Hematopoietic multipotent progenitor cell treated with erythropoietin and hydrocortisone succinate and interleukin-3 and kit ligand, for 17 days (in vitro differentiated cells): Measurements from ENCODE around the gene ELK1.
"Not testable (repeated sequence)": the region's sequence is repeated elsewhere in the genome, so short reads cannot be mapped to it uniquely, and the experiment has no call there.

Experiments
- DNase-seq: peaks from one replicate; pipeline ENCODE4 v3.0.0-alpha.2; 2015; ENCODE audit warnings: low spot score

ELK1 gene, protein sequence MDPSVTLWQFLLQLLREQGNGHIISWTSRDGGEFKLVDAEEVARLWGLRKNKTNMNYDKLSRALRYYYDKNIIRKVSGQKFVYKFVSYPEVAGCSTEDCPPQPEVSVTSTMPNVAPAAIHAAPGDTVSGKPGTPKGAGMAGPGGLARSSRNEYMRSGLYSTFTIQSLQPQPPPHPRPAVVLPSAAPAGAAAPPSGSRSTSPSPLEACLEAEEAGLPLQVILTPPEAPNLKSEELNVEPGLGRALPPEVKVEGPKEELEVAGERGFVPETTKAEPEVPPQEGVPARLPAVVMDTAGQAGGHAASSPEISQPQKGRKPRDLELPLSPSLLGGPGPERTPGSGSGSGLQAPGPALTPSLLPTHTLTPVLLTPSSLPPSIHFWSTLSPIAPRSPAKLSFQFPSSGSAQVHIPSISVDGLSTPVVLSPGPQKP

DNA sequence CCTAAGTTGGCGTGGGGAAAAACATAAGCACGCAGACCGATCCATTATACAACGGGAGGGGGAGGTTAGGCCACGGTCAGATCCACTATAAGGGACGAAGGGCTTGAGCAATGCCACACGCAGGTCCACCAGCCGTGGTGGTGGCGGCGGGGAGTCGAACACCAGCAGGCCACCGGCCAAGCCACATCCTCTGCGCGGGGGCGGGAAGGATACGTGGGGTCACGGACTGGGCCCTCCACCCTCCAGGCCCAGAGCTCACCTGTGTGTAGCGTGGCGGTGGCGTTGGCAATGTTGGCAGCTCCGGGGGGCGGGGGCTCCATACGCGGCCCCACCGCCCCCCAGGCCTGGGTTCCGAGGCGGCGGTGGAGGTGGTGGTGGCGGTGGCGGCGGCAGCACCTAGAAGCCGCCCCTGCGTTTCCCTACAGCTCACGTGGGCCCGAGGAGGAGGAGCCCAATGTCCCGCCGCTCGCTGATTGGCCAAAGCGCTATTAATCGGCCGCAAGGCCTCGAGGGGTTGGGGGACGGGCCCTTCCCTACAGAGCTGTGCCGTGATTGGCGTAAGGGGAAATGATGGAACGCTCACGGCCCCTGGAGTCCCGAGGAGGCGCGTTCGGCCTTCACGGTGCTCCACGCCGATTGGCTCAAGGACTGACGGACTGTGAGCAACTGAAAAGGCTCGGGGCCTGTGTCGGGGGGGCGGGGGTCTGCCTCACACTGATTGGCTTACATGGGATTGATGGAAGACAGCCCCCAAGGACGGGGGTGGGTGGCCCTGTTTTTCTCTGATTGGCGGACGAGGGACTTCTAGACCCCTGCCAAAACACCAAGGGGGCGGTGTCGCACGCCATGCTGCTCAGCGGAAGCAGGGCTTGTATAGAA is at the start of gene ELK1:
Gene ELK1 (minus strand): TSS at position 400 of the 879 bp plus-strand sequence. CDS start 9,122 bp downstream, outside the sequence.
- peak; percentile 85 for DNase-seq

DNA sequence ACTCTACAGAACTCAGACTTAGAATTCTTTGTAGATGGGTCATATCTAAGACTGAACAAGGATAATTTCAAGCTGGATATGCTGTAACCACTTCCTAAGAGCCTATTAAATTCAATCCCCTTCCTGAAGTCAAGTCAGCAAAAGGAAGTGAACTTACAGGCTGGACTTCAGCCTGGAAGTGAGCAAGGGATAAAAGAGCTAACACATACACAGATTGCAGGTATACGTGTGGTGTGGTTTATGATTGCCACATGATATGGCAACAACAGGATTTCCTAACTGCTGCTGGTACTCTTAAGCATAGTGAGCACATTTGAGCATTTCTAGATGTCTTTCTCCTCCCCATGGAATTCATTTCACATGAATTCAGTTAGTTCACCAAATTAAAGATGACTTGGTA is 46.8 kb upstream of the ELK1 start:
- DNase-seq = no peak

DNA sequence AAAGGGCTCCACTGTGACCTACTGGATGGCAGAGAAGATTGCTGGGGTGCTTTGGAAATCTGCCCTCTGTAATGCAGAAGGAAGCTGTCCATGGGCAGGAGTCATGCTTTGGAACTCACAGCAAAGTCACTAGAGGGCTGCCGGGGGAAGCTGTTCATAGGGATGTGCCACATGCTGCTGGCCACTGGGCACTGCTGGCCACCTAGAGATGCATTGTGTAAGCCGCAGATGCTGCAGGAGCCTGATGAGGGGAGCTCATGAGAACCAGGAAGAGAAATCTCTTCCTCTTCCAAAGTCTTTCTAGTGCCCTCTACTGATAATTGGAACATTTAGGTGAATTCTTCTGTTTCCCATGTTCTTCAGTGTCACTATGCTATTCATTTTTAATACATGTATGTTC is 39.8 kb upstream of the ELK1 start:
- DNase-seq = no peak

DNA sequence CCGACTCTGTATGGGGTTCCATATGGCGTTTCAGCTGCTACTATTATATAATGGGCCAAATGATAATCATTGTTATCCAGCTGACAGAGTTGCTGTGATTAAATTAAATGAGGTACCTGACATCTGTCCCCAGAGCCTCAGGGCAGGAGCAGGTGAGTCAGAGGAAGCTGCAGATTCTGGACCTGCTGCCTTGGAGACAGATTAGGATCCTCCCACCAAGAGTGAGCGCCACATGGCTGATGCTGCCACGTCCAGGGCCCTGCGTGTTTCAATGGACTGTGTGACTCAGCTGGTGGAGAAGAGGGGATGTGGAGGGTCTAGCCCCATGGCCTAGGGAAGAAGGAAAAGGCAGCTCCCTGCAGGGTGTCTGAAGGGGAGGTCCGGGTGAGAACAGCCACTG is 36.9 kb upstream of the ELK1 start:
- DNase-seq = no peak

DNA sequence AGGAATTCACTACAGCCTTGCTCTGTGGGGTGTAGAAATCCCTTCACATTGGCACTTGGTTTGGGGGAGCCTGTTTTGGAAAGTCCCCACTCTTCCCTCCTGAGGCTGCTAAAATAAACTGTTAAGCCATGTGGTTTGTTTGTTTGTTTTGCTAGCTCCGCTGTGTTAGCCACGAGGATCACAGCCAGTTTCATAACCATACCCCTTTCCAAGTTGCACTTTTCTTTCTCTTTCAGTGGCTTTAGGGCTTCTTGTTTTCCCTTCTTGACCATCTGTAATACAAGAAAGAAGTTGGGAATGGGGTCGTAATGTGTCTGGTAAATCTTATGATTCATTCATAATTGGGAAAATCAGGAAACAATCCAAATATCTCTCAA is 33.5 kb upstream of the ELK1 start:
- no peak for DNase-seq

DNA sequence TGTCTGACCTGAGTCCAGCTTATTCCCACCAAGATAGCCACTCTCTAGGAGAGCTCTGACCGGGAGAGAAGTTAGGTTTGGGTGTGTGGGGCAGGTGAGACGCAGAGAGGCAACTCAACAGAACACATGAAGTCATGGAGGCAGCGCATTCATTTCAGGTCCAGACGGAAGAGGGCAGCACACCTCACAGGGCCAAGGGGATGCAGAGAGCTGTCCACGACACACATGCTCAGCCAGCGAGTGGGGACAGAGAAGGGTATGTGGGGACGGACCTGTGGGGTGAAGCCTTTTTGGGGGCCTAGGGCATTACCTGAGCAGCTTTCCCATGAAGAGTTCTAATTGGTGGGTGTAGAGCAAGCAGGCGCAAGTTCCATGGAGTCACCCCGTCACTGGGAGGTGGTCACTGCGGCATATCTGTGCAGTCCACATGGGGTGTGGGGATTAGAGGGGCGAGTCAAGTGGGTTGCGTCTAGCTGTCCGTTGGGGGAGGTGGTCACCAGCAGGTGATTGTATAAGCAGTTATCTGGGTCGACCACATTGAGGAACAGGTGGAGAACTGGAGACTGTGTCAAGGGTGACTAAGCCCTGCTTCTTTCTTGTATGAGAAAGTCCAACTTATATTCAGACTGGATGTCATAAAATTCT is 32.9 kb upstream of the ELK1 start:
- DNase-seq = peak; percentile 8

DNA sequence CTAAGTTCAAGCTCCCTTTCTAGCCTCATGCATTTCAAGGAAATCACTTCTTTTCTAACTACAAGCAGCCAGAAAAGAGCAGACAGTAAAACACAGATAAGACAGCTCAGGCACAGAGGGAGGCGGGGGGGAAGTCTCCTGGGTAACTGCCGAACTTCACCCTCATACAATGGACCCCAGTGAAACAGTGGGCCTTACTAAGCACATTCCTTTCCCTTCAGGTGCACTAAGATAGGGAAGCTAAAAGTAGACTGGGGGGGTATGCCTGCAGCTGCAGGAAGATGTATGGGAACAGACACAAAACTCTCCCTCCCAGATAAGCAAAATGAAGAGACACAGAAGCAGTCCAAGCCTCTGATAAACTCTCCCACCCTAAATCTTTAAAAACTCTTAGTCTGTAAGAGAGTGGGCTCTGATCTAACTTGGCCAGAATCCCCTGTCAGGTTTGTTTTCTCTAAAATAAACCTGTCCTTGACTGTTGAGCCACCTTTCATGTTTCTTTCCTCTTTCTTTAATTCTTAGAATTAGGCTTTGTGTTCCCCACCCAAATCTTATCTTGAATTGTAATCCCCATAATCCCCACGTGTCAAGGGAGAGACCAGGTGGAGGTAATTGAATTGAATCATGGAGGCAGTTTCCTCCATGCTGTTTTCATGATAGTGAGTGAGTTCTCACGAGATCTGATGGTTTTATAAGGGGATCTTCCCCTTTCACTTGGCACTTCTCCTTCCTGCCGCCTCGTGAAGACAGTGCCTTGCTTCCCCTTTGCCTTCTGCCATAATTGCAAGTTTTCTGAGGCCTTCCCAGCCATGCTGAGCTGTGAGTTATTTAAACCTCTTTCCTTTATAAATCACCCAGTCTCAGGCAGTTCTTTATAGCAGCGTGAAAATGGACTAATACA is 25.8 kb upstream of the ELK1 start:
- not testable (repeated sequence) for DNase-seq

DNA sequence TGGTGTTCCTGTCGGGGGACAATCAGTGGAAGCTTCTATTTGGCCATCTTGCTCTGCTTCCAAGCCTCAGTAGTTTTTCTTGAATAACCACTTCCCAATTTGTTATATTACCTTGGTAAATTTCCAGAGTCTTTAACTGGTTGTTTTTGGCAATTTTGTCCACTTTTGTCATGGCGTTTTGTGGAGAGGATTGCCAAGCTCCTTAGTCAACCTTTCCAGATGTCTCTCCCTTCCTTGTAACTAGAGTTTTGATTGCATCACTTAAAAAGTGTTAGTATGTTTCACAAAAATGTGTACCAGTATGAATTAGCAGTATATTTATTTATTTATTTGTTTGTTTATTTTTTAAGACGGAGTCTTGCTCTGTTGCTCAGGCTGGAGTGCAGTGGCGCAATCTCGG is 24.4 kb upstream of the ELK1 start:
- DNase-seq = no peak

DNA sequence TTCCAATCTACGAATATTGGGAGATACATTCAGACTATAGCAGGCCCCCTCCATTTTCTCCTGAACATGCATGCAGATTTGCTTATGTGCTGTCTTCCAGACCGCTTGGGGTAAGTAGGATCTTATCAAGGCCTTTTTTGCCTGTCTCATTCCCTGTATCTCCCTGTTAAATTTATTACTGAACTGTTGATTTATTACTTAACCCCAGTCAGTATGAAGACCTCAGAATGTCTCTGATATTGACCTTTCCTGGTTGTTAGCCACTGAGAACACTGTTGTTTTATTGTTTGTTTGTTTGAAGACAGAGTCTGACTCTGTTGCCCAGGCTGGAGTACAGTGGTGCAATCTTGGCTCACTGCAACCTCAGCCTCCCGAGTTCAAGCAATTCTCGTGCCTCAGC is 15.4 kb upstream of the ELK1 start:
- DNase-seq = not testable (repeated sequence)

DNA sequence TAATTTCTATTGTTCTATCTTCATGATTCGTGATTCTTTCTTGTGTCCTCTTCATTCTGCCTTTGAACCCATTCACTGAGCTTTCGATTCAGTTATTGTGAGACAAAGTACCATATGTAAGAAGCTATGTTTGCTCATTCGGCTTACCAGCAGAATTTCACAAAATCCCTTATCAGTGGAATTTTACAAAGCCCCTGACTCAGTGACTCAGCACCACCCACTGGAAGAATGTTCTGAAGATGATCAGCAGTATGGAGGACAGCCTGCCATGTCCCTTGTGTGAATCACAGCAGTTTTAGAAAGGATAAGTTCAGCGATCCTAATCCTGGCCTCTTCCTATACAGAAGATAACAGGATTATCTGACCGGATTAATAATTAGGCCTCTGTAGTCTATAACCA is 14.4 kb upstream of the ELK1 start:
- no peak for DNase-seq

DNA sequence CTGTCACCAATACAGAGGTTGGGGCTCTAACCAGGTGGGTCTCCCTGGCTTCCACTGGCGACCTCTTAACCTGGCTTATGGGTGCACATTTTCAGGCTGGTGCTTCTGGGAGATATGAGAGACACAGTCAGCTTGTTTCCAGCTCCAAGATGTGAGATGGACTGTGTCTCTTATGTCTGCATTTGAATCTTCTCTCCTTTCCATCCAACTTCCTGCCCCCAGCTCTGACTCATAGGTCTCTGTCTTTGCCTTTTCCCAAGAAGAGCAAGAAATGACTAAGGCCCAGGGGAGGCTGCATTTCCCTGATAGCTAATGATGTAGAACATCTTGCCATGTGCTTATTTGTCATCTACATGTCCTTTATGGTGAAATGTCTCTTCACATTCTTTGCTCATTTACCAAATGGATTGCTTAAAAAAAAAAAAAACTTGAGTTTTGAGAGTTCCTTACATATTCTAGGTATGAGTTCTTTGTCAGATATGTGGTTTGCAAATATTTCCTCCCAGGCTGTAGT is 11.8 kb upstream of the ELK1 start:
- DNase-seq = no peak

DNA sequence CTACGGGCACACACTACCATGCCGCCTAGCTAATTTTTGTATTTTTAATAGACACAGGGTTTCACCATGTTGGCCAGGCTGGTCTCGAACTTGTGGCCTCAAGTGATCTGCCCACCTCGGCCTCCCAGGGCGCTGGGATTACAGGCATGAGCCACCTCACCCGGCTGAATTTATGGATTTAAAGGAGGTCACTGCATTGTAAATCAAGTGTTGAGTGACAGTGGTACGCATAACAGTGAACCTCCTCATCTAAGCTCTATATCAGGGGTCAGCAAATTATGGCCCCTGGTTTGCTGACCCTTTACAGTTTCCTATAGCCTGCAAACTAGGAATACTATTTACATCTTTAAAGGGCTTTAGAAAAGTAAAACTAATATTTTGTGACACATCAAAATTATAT is 11.2 kb upstream of the ELK1 start:
- no peak for DNase-seq

DNA sequence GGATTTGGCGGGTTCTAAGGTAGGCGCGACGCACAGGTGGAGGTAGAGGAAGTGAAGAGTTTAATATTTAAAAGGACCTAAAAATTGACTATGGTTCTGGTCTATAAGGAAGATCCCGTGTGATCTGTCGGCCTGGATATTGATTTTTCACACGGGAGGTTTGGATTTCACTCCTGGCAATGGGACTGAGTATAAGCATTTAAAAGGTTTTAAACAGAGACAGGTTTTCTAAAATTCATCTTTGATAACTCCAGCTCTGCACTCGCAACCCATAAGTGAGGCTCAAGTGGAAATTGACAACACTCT is 9.0 kb upstream of the ELK1 start:
- no peak for DNase-seq

DNA sequence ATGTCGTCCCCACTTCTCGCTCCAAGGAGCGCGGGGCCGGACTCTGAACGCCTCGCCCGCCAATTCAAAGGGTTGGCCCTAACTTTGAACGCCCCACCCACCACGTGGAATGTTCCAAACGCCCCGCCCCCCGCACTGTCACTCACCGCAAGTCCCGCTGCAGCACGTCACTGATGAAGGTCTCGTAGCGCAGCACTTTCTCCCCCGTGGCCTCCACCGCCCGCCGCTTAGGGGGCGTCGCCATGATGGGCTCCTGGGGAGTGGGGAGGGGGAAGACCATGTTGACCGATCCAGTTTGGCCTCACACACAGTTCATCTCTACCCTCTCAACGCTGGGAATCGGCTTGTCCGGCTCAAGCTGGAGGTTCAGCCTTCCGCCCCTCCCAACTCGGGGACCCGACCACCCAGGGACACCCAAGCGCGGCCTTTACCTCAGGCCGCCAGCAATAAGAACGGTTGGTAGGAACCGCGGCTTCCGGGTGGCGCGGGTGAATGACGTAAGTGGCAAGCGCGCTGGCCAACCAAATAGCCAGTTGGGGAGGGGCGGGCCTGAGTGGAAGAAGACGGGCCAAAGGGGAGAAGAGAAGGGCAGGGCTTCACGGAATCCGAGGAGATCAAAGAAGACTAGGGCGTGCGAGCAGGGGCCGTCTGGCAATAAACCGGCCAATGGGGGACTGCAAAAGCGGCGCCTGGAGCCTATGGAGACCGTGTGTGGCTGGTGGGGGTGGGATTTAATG is 8.5 kb upstream of the ELK1 start, which contains the start of gene UXT:
Gene UXT (minus strand): TSS at position 497 of the 737 bp plus-strand sequence. CDS start 253 bp downstream, at position 244.
- DNase-seq = peak; percentile 86

DNA sequence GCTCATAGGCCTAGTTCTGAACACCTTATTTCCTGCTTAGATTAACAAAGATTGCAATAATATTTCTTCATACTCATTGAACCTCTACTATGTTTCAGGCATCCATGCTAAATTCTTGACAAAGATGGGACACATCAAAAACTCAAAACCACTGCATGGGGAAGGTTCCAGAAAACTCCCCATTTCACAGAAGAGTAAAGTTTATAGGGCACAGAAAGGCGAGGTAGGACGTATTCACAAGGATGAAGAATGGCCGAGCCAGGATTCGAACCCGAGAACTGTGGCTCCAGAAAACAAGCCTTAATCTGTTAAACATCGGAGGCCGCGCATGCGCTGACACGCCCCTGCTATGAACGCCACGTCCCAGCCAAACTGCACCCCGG is 7.9 kb upstream of the ELK1 start:
- DNase-seq = no peak

DNA sequence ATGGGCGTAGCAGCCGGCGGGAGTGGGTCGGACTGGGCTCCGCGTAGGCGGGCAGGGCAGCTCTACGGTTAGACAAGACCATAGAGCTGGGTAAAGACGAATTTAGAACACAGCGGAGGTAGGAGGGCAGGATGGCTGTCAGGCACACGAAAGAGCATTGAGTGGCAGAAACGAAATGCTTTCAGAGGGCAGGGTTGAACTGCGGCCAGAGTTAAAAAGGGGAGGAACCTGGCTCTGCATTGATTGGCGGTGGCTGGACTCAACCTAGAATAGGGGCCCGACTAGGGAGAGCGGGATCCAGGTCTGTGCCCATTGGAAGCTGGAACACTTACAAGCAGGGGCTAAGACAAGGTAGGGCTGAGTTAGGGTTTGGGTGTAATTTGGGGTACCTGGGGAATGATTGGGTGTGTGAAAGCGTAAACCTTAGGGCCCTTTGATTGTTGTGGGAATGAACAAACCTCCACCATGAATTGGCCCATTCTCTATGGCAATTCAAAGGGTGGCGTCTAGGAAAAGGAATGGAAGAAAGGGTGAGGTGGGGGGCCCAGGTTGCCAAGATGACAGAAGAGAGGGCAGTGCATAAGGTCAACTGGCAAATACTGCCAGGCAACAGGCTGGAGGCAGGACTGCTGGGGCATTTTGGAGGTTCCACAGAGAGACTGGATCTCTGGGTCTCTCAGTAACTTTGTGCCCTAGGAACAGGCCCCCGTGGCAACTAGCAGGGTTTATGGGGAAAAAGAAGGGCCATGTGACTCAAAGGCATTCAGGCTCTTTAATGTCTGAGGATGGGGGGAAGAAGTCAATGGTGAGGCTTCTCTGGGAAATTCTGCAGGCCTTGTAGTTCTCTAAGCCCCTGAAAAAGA is 911 bp upstream of the ELK1 start:
- DNase-seq = no peak

DNA sequence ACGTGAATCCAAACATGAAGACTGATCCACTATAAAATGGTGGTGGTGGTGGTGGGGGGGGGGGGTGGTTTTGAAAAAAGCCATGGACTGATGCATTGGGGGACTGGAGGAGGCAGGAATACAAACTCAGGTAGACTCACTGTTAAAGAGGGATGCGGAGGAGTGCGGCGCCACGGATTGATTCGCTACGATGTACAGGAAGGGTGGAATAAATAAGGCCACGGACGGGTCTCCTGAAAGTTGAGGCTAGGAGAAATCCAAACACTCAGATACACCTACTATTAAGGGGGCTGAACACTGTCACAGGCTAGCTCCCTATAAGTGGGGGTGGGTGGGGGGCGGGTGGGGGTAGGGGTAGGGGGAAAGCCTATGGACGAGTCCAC is 591 bp downstream of the ELK1 start:
- no peak for DNase-seq

DNA sequence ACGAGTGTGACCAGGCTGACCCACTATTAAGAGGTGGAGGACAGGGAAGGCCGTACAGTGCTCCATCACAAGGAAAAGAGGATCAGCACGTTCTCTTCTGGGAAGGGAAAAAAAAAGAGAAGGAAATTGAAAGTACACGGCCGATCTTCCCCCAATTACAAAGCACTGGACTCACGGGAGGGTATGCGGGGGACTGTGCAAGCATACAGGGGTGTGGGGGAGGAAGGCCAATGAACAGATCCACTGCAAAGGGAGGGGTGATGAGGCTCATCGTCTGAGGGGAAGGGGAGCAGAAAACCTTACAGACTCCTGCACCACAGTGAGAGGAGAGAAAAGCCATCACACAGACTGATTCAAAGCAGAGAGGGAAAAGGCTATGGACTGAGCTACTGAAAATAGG is 1.1 kb downstream of the ELK1 start:
- no peak for DNase-seq

DNA sequence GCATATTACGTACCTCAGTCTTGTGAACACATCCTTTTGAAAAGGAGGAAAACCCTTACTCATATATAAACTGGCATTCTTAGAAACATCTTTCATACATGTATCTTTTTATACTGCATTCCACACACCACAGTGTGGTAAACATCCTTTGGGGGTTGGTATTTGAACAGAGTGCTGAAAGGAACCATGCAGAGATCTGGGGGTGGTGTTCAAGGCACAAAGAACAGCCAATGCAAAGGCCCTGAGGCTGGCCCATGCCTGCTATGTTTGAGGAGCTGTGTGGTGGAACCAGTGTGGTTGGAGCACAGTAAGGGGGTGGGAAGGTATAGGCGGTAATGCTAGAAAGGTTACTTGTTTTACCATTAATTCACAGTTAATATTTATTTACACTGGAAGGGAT is 2.0 kb downstream of the ELK1 start:
- DNase-seq = no peak

DNA sequence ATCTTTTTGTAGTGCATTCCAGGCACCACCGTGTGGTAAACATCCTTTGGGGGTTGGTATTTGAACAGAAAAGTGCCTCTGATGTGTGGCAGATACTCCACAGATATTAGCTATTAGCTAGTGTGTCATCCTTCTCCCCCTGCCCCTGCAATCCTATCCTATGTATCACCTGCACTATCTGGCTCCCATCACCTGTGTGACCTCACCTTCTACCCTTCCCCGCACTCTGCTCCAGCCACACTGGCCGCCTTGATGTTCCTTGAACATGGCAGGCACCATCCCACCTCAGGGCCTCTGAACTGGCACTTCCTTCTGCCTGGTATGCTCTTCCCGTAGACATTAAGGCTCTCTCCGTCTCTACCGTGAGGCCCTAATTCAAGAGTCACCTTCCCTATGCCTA is 3.7 kb downstream of the ELK1 start:
- no peak for DNase-seq
